SK-N-SH (cell line): Measurements from ENCODE around the gene ALDH3A2.

Experiments used
- CHD2 ChIP-seq: fragments of 150-350 bp; IDR thresholded peaks from 2 replicates; pipeline ENCODE4 v1.6.1; 2018; ENCODE audit warnings: low read length; ENCODE audit not compliant: partially characterized antibody
- EZH2phosphoT487 ChIP-seq: fragments of 200-600 bp; sonication (generic); IDR thresholded peaks from 2 replicates; pipeline ENCODE4 v1.6.1; 2017; ENCODE audit warnings: low read depth, mixed run types, mild to moderate bottlenecking, antibody characterized with exemption, moderate library complexity, borderline replicate concordance
- GABPA ChIP-seq: IDR thresholded peaks from 2 replicates; pipeline ENCODE4 v1.4.0; 2012; ENCODE audit warnings: low read depth, mild to moderate bottlenecking
- POLR2AphosphoS5 ChIP-seq: IDR thresholded peaks from 2 replicates; pipeline ENCODE4 v1.6.1; 2012; ENCODE audit warnings: low read depth, low read length
- REST ChIP-seq: IDR thresholded peaks from 2 replicates; pipeline ENCODE4 v1.6.1; 2012; ENCODE audit warnings: mild to moderate bottlenecking, low read depth, low read length, moderate library complexity
- RXRA ChIP-seq: IDR thresholded peaks from 2 replicates; pipeline ENCODE4 v1.4.0; 2012; ENCODE audit warnings: low read depth, mild to moderate bottlenecking, borderline replicate concordance
- SIN3A ChIP-seq: IDR thresholded peaks from 2 replicates; pipeline ENCODE4 v1.6.1; 2012; ENCODE audit warnings: low read depth, mild to moderate bottlenecking, low read length, moderate library complexity, borderline replicate concordance
- TCF12 ChIP-seq: IDR thresholded peaks from 2 replicates; pipeline ENCODE4 v1.4.0; 2012
- TF ChIP-seq, protein P1 (sequence below): IDR thresholded peaks from 2 replicates; pipeline ENCODE4 v1.4.0; 2012; ENCODE audit warnings: low read depth, borderline replicate concordance

DNA sequence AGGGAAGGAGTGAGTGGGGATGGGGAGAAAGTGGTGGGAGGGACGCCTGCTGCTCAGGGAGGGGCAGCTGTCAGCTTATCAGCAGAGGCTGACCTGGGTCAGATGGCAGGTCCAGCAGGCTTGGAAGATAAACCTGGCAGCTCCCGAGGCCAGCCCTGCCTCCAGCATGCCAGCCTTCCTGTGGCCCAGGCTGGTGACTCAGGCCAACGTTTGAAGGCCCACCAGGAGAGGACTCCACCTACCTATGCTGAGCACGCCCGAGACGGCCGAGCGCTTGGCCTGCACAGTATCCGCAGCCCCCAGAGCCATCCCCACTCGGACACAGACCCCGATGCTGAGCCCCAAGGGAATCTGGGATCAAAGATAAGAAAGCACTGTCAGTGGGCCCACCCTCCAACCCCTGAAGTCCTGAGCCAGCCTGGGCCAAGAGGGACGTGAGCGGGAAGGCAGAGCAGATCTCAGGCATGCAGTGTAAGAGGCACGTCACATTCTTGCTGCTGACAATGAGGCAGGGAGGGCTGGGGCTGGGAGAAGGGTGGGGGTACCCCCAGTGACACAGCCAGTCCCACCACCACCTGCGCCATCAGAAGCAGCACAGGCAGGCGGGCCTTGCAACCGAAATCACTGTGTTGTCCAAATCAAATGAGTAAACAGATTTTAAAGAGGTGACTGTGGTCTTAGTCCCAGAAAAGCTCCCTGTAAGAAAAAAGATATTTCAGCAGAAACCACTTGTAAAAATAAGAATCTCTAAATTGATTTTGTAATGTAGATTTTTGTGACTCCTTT, 55.5 kb downstream of the ALDH3A2 start:
- no peak for TF ChIP-seq RXRA
- no peak for TF ChIP-seq SIN3A
- no peak for TF ChIP-seq REST
- no peak for TF ChIP-seq TCF12
- no peak for TF ChIP-seq POLR2AphosphoS5
- no peak for TF ChIP-seq EZH2phosphoT487
- no peak for TF ChIP-seq GABPA
- no peak for TF ChIP-seq CHD2
- TF ChIP-seq, protein P1, sequence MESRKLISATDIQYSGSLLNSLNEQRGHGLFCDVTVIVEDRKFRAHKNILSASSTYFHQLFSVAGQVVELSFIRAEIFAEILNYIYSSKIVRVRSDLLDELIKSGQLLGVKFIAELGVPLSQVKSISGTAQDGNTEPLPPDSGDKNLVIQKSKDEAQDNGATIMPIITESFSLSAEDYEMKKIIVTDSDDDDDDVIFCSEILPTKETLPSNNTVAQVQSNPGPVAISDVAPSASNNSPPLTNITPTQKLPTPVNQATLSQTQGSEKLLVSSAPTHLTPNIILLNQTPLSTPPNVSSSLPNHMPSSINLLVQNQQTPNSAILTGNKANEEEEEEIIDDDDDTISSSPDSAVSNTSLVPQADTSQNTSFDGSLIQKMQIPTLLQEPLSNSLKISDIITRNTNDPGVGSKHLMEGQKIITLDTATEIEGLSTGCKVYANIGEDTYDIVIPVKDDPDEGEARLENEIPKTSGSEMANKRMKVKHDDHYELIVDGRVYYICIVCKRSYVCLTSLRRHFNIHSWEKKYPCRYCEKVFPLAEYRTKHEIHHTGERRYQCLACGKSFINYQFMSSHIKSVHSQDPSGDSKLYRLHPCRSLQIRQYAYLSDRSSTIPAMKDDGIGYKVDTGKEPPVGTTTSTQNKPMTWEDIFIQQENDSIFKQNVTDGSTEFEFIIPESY = no peak
